GM23338 (cell line): ENCODE data around the gene APOBEC4. TPM values are rescaled to one million over a fixed set of nuclear protein-coding genes. Genes with fewer than 3 reads are reported as not detected.

Experiments used
- ATAC-seq: fragments of 200-7000 bp; cut with Tn5 transposase; 3 replicates; pipeline ENCODE4 v1.9.1; 2020
- DNase-seq: peaks from one replicate; pipeline ENCODE4 v3.0.0-alpha.2; 2015; ENCODE audit warnings: low spot score
- H2AFZ ChIP-seq: fragments of 200-600 bp; sonication (generic); 2 replicates; pipeline ENCODE4 v1.8.0; 2016; ENCODE audit warnings: antibody characterized with exemption, mild to moderate bottlenecking, moderate library complexity
- H3F3A ChIP-seq: fragments of 200-600 bp; sonication (generic); replicated peaks from 2 replicates; pipeline ENCODE4 v1.8.0; 2017; ENCODE audit warnings: antibody characterized with exemption, mixed run types, low read depth
- H3K27ac ChIP-seq: fragments of 200-600 bp; sonication (generic); 2 replicates; pipeline ENCODE4 v1.6.1; 2016; ENCODE audit warnings: low read depth
- H3K27me3 ChIP-seq: fragments of 200-600 bp; sonication (generic); 2 replicates; pipeline ENCODE4 v1.8.0; 2016; ENCODE audit warnings: mild to moderate bottlenecking, mixed run types, moderate library complexity; ENCODE audit not compliant: insufficient read depth
- H3K36me3 ChIP-seq: fragments of 200-600 bp; sonication (generic); 2 replicates; pipeline ENCODE4 v1.8.0; 2016; ENCODE audit warnings: mild to moderate bottlenecking; ENCODE audit not compliant: insufficient read depth
- H3K4me1 ChIP-seq: fragments of 200-600 bp; sonication (generic); 2 replicates; pipeline ENCODE4 v1.8.0; 2016; ENCODE audit warnings: mild to moderate bottlenecking, moderate library complexity; ENCODE audit not compliant: insufficient read depth
- H3K4me2 ChIP-seq: fragments of 200-600 bp; sonication (generic); 2 replicates; pipeline ENCODE4 v1.7.1; 2017; ENCODE audit warnings: mixed run types
- H3K4me3 ChIP-seq: fragments of 200-600 bp; sonication (generic); 2 replicates; pipeline ENCODE4 v1.6.1; 2016; ENCODE audit warnings: mixed run types
- H3K79me2 ChIP-seq: fragments of 200-600 bp; sonication (generic); replicated peaks from 2 replicates; pipeline ENCODE4 v1.8.0; 2017; ENCODE audit warnings: mild to moderate bottlenecking; ENCODE audit not compliant: insufficient read depth
- H3K9me2 ChIP-seq: fragments of 200-600 bp; sonication (generic); 2 replicates; pipeline ENCODE4 v1.8.0; 2017; ENCODE audit not compliant: insufficient read depth
- H4K20me1 ChIP-seq: fragments of 200-600 bp; sonication (generic); replicated peaks from 2 replicates; pipeline ENCODE4 v1.8.0; 2017; ENCODE audit warnings: mild to moderate bottlenecking; ENCODE audit not compliant: insufficient read depth
- H3K27ac Mint-ChIP-seq: 2 replicates; pipeline ENCODE4 v1.8.0; 2020; ENCODE audit warnings: inconsistent platforms, mild to moderate bottlenecking, moderate library complexity, mixed read lengths
- H3K27me3 Mint-ChIP-seq: 3 replicates; pipeline ENCODE4 v1.8.0; 2022; ENCODE audit warnings: low read depth, mild to moderate bottlenecking, moderate library complexity, mixed read lengths, inconsistent platforms; ENCODE audit not compliant: insufficient read depth, poor library complexity
- H3K36me3 Mint-ChIP-seq: 3 replicates; pipeline ENCODE4 v1.8.0; 2021; ENCODE audit warnings: low read depth, mild to moderate bottlenecking, inconsistent platforms, moderate library complexity, mixed read lengths
- H3K4me1 Mint-ChIP-seq: 3 replicates; pipeline ENCODE4 v1.8.0; 2020; ENCODE audit warnings: mild to moderate bottlenecking, inconsistent platforms, mixed read lengths
- H3K4me3 Mint-ChIP-seq: 3 replicates; pipeline ENCODE4 v1.8.0; 2021; ENCODE audit warnings: moderate library complexity, mild to moderate bottlenecking, inconsistent platforms, mixed read lengths
- H3K9me3 Mint-ChIP-seq: 3 replicates; pipeline ENCODE4 v1.8.0; 2020; ENCODE audit warnings: moderate library complexity, mild to moderate bottlenecking, inconsistent platforms, mixed read lengths
- EZH2 ChIP-seq: fragments of 200-600 bp; sonication (generic); IDR thresholded peaks from one replicate; pipeline ENCODE4 v1.8.0; 2017; ENCODE audit warnings: antibody characterized with exemption, mild to moderate bottlenecking, low read depth; ENCODE audit not compliant: unreplicated experiment
- POLR2AphosphoS5 ChIP-seq: IDR thresholded peaks from 2 replicates; pipeline ENCODE4 v1.6.1; 2016; ENCODE audit warnings: antibody characterized with exemption, low read depth
- REST ChIP-seq: IDR thresholded peaks from one replicate; pipeline ENCODE4 v1.6.1; 2018; ENCODE audit warnings: antibody characterized with exemption; ENCODE audit not compliant: unreplicated experiment
- STAT1 ChIP-seq: IDR thresholded peaks from one replicate; pipeline ENCODE4 v1.6.1; 2016; ENCODE audit warnings: antibody characterized with exemption; ENCODE audit not compliant: unreplicated experiment
- ZNF114 ChIP-seq: fragments of 250-450 bp; sonication (Bioruptor Pico); IDR thresholded peaks from 2 replicates; pipeline ENCODE4 v1.5.0; 2020; ENCODE audit warnings: mild to moderate bottlenecking, moderate library complexity
- ZNF331 ChIP-seq: fragments of 250-450 bp; sonication (Bioruptor Pico); IDR thresholded peaks from 2 replicates; pipeline ENCODE4 v1.5.0; 2020; ENCODE audit warnings: low read depth, mild to moderate bottlenecking, moderate library complexity
- polyA plus RNA-seq: library from polyadenylated mRNA; unstranded; fragments of >200 nt; fragmentation: Nextera tagmentation; extraction: Ambion mirVana; gene quantifications from 2 replicates; pipeline ENCODE4 v1.2.1, GENCODE V29; 2016
- total RNA-seq: library from RNA; depleted of rRNA; stranded (reverse); fragments of >200 nt; shearing (Covaris generic); gene quantifications from 2 replicates; pipeline ENCODE4 v1.2.3, GENCODE V29; 2014
- TF ChIP-seq, protein P1 (sequence below): IDR thresholded peaks from 2 replicates; pipeline ENCODE4 v1.6.1; 2016; ENCODE audit warnings: antibody characterized with exemption

The APOBEC4 gene
- total and polyA plus RNA-seq, 2 experiments from 2014 or later = 0.10 TPM; not detected in 1

DNA sequence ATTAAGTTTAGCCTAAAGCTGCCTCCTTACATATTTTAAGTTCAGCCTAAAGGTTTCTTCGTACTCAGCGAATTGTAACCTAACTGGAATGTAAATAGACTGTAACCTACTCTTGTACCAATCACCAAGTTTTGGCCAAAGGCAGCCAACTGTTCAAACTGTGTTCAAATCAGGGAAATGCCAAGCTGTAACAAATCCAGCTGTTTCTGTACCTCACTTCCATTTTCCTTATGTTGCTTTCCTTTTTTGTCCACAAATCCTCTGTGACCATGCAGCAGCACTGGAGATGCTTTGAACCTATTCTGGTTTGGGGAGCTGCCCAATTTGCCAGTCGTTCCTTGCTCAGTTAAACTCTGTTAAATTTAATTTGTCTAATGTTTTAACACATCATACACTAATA, 3.2 kb upstream of the APOBEC4 start:
- Histone ChIP-seq H4K20me1 (no peaks in the 10 kb centered on the region), H3K4me3 (no peak overlapping the region), H3K9me2 (no peaks in the 10 kb centered on the region), H3K4me2 (no peak overlapping the region), H3K27ac (no peak overlapping the region), H3K36me3 (no peaks in the 10 kb centered on the region), H2AFZ (no peak overlapping the region), H3K79me2 (no peaks in the 10 kb centered on the region), H3K4me1 (no peaks in the 10 kb centered on the region), H3F3A (no peaks in the 10 kb centered on the region), H3K27me3 (no peaks in the 10 kb centered on the region)
- TF ChIP-seq, protein P1, sequence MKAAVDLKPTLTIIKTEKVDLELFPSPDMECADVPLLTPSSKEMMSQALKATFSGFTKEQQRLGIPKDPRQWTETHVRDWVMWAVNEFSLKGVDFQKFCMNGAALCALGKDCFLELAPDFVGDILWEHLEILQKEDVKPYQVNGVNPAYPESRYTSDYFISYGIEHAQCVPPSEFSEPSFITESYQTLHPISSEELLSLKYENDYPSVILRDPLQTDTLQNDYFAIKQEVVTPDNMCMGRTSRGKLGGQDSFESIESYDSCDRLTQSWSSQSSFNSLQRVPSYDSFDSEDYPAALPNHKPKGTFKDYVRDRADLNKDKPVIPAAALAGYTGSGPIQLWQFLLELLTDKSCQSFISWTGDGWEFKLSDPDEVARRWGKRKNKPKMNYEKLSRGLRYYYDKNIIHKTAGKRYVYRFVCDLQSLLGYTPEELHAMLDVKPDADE = no peak
- TF ChIP-seq POLR2AphosphoS5 (no peak), REST (no peak)
- Mint-ChIP-seq H3K36me3 (peaks cover 3% of the 10 kb centered on the region; the same call in 1 of the 3 replicates), H3K4me1 (peaks cover 4% of the 10 kb centered on the region; the same call in 2 of the 3 replicates), H3K4me3 (no peak overlapping the region), H3K9me3 (peaks cover 5% of the 10 kb centered on the region; the same call in 1 of the 3 replicates), H3K27ac (no peak overlapping the region), H3K27me3 (no peaks in the 10 kb centered on the region)
- ATAC-seq (no peak), DNase-seq (no peak)

DNA sequence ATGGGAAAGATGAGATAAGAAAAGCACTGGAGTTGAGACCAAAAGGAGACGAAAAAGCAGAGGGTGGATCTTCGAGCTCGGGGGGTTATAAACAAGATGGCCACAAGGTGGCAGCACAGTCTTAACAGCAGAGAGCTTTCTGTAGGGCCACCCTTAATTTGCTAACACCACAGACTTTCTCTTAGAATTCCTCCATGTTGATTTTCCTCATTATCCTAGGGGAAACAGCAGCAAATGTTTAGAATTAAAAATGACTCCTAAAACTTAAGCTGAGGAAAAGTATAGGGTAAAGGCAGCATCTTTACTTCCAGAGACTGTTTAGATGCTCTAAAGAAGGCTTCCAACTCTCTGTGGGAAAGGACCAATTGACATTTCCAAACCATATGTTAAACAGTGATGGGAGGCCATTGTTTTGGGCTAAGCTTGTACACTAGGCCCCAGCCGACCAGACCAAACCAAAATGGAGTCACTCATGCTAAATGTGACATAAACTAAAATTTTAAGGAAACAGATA, 2.5 kb upstream of the APOBEC4 start:
- no peak overlapping the region for H3K4me2 ChIP-seq
- H3K27ac ChIP-seq = no peak overlapping the region
- DNase-seq = peak; percentile 92
- H2AFZ ChIP-seq = no peak overlapping the region
- no peaks in the 10 kb centered on the region for H3K79me2 ChIP-seq
- peaks cover 5% of the 10 kb centered on the region; the same call in 1 of the 3 replicates for H3K9me3 Mint-ChIP-seq
- no peaks in the 10 kb centered on the region for H3F3A ChIP-seq
- no peaks in the 10 kb centered on the region for H3K9me2 ChIP-seq
- peaks cover 6% of the 10 kb centered on the region; the same call in 2 of the 3 replicates for H3K4me1 Mint-ChIP-seq
- H3K36me3 ChIP-seq = no peaks in the 10 kb centered on the region
- H3K27me3 Mint-ChIP-seq = no peaks in the 10 kb centered on the region
- no peaks in the 10 kb centered on the region for H3K4me1 ChIP-seq
- H3K27me3 ChIP-seq = no peaks in the 10 kb centered on the region
- H3K36me3 Mint-ChIP-seq = peaks cover 3% of the 10 kb centered on the region; the same call in 1 of the 3 replicates
- peak; percentile 90 for ATAC-seq
- no peak overlapping the region for H3K27ac Mint-ChIP-seq
- no peaks in the 10 kb centered on the region for H4K20me1 ChIP-seq
- no peak overlapping the region for H3K4me3 ChIP-seq
- H3K4me3 Mint-ChIP-seq = no peak overlapping the region
- TF ChIP-seq STAT1 (no peak), EZH2 (no peak), REST (no peak), ZNF331 (CRISPR knock-in tag) (no peak), POLR2AphosphoS5 (no peak), ZNF114 (CRISPR knock-in tag) (peak; percentile 50; the same call in 1 of the 2 replicates)
- TF ChIP-seq, protein P1 = no peak
